ENCODE data around the gene CTRB1. TPM values are rescaled to one million over a fixed set of nuclear protein-coding genes. Genes with fewer than 3 reads are reported as not detected.
A peak's percentile ranks its signal among the peaks of the same experiment; 100 is the strongest.

The CTRB1 gene
- total and polyA plus RNA-seq, 2 of the 13 experiments (the other 11 are each of a cell fraction or from before 2014, with no cell fraction given) = not detected

- TF ChIP-seq UBTF (CRISPR knock-in tag; IDR thresholded peaks at IDR 0.05) (no peak), U2AF2 (IDR thresholded peaks at IDR 0.05; ENCODE audit: low read depth, low read length) (no peak), ZNF510 (CRISPR knock-in tag; IDR thresholded peaks at IDR 0.05; ENCODE audit: low read depth) (no peak), TFAP4 (IDR thresholded peaks at IDR 0.05; ENCODE audit: borderline replicate concordance, low read depth) (no peak), ZNF720 (CRISPR knock-in tag; IDR thresholded peaks at IDR 0.05) (no peak), SAP130 (CRISPR knock-in tag; IDR thresholded peaks at IDR 0.05; ENCODE audit: low read depth) (no peak), THYN1 (CRISPR knock-in tag; IDR thresholded peaks at IDR 0.05; ENCODE audit: borderline replicate concordance, low read depth) (no peak), ZNF704 (CRISPR knock-in tag; IDR thresholded peaks at IDR 0.05; ENCODE audit: borderline replicate concordance) (no peak), BORCS8-MEF2B (CRISPR knock-in tag; IDR thresholded peaks at IDR 0.05) (no peak), IRF2 (CRISPR knock-in tag; IDR thresholded peaks at IDR 0.05) (0 out of 2 replicates have a peak, but pooled peaks have one; percentile 24), SIN3B (IDR thresholded peaks at IDR 0.05; ENCODE audit: low read length) (no peak), CTCF (CRISPR knock-in tag; IDR thresholded peaks at IDR 0.05) (peak; percentile 29; the same call in 1 of the 2 replicates), ZBTB26 (CRISPR knock-in tag; IDR thresholded peaks at IDR 0.05; ENCODE audit: borderline replicate concordance) (no peak), KDM6A (CRISPR knock-in tag; IDR thresholded peaks at IDR 0.05; ENCODE audit: low read depth) (no peak), SP5 (CRISPR knock-in tag; IDR thresholded peaks at IDR 0.05; ENCODE audit: borderline replicate concordance, low read depth) (no peak), ZFP91 (CRISPR knock-in tag; IDR thresholded peaks at IDR 0.05; ENCODE audit: borderline replicate concordance) (peak; percentile 62; the same call in 1 of the 2 replicates), HOXA3 (CRISPR knock-in tag; IDR thresholded peaks at IDR 0.05) (no peak), HOXA9 (CRISPR knock-in tag; IDR thresholded peaks at IDR 0.05; ENCODE audit: borderline replicate concordance) (no peak)
These were observed 8.0 kb downstream of the CTRB1 start (continued) for GRCh38 chr16:75226550-75227360.
